Activated CD4-positive, alpha-beta T cell treated with anti-CD3 and anti-CD28 coated beads for 36 hours (primary cell): ENCODE results near the gene LIX1L. TPM values are rescaled to one million over a fixed set of nuclear protein-coding genes. Genes with fewer than 3 reads are reported as not detected.

Source experiments
- ATAC-seq: fragments of 200-7000 bp; cut with Tn5 transposase; one replicate; pipeline ENCODE4 v1.10.0; 2021; ENCODE audit warnings: mild to moderate bottlenecking, moderate library complexity
- CTCF ChIA-PET: fragments of 350-600 bp; sonication (Branson Sonifier 250); formaldehyde crosslinking; loops from one replicate; lab custom pipeline; 2021; ENCODE audit warnings: antibody characterized with exemption; lab: Charles Lee
- POLR2A ChIA-PET: fragments of 350-600 bp; sonication (Branson Sonifier 250); formaldehyde crosslinking; loops from one replicate; lab custom pipeline; 2021; ENCODE audit warnings: antibody characterized with exemption, inconsistent platforms; lab: Charles Lee
- DNase-seq: peaks from one replicate; pipeline ENCODE4 v3.0.0-alpha.2; 2020
- H3K27ac Mint-ChIP-seq: one replicate; pipeline ENCODE4 v1.8.0; 2021; ENCODE audit warnings: mixed read lengths
- H3K27me3 Mint-ChIP-seq: one replicate; pipeline ENCODE4 v1.8.0; 2021; ENCODE audit warnings: mixed read lengths
- H3K36me3 Mint-ChIP-seq: one replicate; pipeline ENCODE4 v1.8.0; 2021; ENCODE audit warnings: low read depth, mixed read lengths
- H3K4me1 Mint-ChIP-seq: one replicate; pipeline ENCODE4 v1.8.0; 2021; ENCODE audit warnings: mixed read lengths
- H3K4me3 Mint-ChIP-seq: one replicate; pipeline ENCODE4 v1.8.0; 2021; ENCODE audit warnings: mild to moderate bottlenecking, moderate library complexity, mixed read lengths
- H3K9me3 Mint-ChIP-seq: one replicate; pipeline ENCODE4 v1.8.0; 2021; ENCODE audit warnings: low read depth, mixed read lengths
- intact Hi-C, 2 experiments: fragments of 100-400 bp; cut with DNase I in 1 of 2; cut with micrococcal nuclease in 1 of 2; formaldehyde crosslinking; loops; one replicate each; pipeline versions ENCODE4 v1.14.2 to v1.15.1; 2022 to 2024; cut with DNase I, micrococcal nuclease
- total RNA-seq, 2 experiments: library from RNA; stranded (reverse); gene quantifications; one replicate each; pipeline ENCODE4 v1.2.3, GENCODE V29; 2021

Gene LIX1L
- total RNA-seq, 2 experiments from 2014 or later: 44.9 to 49.4 TPM

GRCh38 chr1:145978471-145978853, 20.6 kb upstream of the LIX1L start:
- CTCF ChIA-PET: interaction anchor here (1.0 to 9.2 kb wide), 15 partner anchors 13 to 135 kb away, joined by 3 to 161 read pairs (median 13); partner anchors contain the start of genes ANKRD34A, HJV, LIX1L and PIAS3
- intact Hi-C loops: loop anchor here in 1 of 2 experiments (2.0 kb wide), 2 partner anchors 14 to 52 kb away; partner anchors contain the start of genes ANKRD34A, POLR3GL and RBM8A
- ATAC-seq: no peak
- Mint-ChIP-seq H3K36me3 (no peaks in the 10 kb centered on the region), H3K27me3 (no peaks in the 10 kb centered on the region), H3K4me1 (peaks cover 6% of the 10 kb centered on the region), H3K27ac (no peak overlapping the region), H3K4me3 (no peak overlapping the region), H3K9me3 (no peaks in the 10 kb centered on the region)
- DNase-seq: no peak
- POLR2A ChIA-PET: interaction anchor here (1.6 to 7.6 kb wide), 6 partner anchors 15 to 73 kb away, joined by 4 to 127 read pairs (median 13); partner anchors contain the start of genes LIX1L and TXNIP

GRCh38 chr1:145977486-145978470, 20.0 kb upstream of the LIX1L start:
- Mint-ChIP-seq H3K27me3 (no peaks in the 10 kb centered on the region), H3K9me3 (no peaks in the 10 kb centered on the region), H3K36me3 (no peaks in the 10 kb centered on the region), H3K27ac (no peak overlapping the region), H3K4me3 (no peak overlapping the region), H3K4me1 (peaks cover 11% of the 10 kb centered on the region)
- intact Hi-C loops: loop anchor here (1.0 to 2.0 kb wide), 4 partner anchors 13 to 51 kb away; partner anchors contain the start of genes ANKRD34A (in 1 of the 2), POLR3GL (in 1 of the 2) and RBM8A (in 1 of the 2)
- ChIA-PET POLR2A (interaction anchor here (0.6 to 7.6 kb wide), 7 partner anchors 13 to 74 kb away, joined by 3 to 127 read pairs (median 12); partner anchors contain the start of genes ANKRD34A, LIX1L, POLR3GL and TXNIP), CTCF (interaction anchor here (0.6 to 9.2 kb wide), 21 partner anchors 9 to 278 kb away, joined by 3 to 161 read pairs (median 4); partner anchors contain the start of genes ANKRD34A, ANKRD35, LIX1L and POLR3GL)
- DNase-seq (peak; percentile 86), ATAC-seq (peak; percentile 35)

DNA sequence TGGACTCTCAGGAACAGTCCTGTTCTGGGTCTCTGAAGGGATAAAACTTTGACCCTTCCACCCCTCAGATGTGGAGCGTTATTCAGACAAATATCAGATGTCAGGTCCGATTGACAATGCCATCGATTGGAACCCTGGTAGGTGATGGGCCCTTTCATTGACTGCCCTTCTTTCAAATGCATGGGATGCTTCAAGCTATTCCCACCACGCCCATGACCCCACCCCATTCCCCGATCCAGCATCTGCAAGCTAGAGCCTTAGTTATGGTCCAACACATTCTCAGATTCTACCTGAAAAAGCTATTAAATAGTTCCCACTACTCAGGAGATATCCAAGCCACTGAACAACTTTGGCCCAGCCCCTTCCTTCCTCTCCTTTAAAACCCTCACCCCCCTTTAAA, 19.2 kb upstream of the LIX1L start:
- CTCF ChIA-PET: interaction anchor here (0.6 to 9.2 kb wide), 18 partner anchors 8 to 278 kb away, joined by 3 to 161 read pairs (median 6); partner anchors contain the start of genes ANKRD34A, ANKRD35, LIX1L and POLR3GL
- intact Hi-C loops: loop anchor here (1.0 kb wide), 2 partner anchors 30 to 31 kb away; no protein-coding TSS in a partner anchor
- ATAC-seq (no peak), DNase-seq (no peak)
- no peak overlapping the region for H3K4me3 Mint-ChIP-seq
- no peak overlapping the region for H3K27ac Mint-ChIP-seq
- no peaks in the 10 kb centered on the region for H3K9me3 Mint-ChIP-seq
- H3K27me3 Mint-ChIP-seq: no peaks in the 10 kb centered on the region
- POLR2A ChIA-PET: interaction anchor here (0.7 to 4.5 kb wide), 4 partner anchors 11 to 75 kb away, joined by 3 to 37 read pairs (median 4); partner anchors contain the start of genes ANKRD34A and POLR3GL
- no peaks in the 10 kb centered on the region for H3K36me3 Mint-ChIP-seq
- H3K4me1 Mint-ChIP-seq: peaks cover 12% of the 10 kb centered on the region

GRCh38 chr1:145975216-145975615, 17.4 kb upstream of the LIX1L start:
- peaks cover 14% of the 10 kb centered on the region for H3K4me1 Mint-ChIP-seq
- H3K4me3 Mint-ChIP-seq: no peak overlapping the region
- no peaks in the 10 kb centered on the region for H3K36me3 Mint-ChIP-seq
- peak overlapping the region; percentile 63 for H3K27ac Mint-ChIP-seq
- ATAC-seq (no peak), DNase-seq (no peak)
- H3K9me3 Mint-ChIP-seq: no peaks in the 10 kb centered on the region
- no peaks in the 10 kb centered on the region for H3K27me3 Mint-ChIP-seq
- POLR2A ChIA-PET: no interaction called here
- intact Hi-C loops: no loop called here
- CTCF ChIA-PET: interaction anchor here (1.1 kb wide), 1 partner anchor 38 kb away, joined by 3 read pairs; no protein-coding TSS in a partner anchor

DNA sequence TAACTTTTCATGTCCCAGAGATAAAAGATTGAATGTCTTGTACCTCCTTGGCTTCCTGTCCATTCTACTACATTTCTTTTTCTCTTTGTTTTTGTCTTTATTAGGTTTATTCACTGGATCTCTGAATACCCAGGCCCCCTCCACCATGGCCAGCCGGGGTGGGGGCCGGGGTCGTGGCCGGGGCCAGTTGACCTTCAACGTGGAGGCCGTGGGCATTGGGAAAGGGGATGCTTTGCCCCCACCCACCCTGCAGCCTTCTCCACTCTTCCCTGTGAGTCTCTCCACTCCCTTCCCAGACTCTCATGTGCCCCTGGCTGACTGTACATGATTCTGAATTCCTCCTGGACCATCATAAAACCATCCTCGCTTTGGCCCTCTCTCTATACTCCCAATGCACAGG, 16.9 kb upstream of the LIX1L start:
- intact Hi-C loops: loop anchor here in 1 of 2 experiments (1.0 kb wide), 1 partner anchor 81 kb away; no protein-coding TSS in a partner anchor
- Mint-ChIP-seq H3K27ac (peak overlapping the region; percentile 63), H3K4me1 (peaks cover 16% of the 10 kb centered on the region), H3K4me3 (no peak overlapping the region), H3K27me3 (no peaks in the 10 kb centered on the region), H3K9me3 (no peaks in the 10 kb centered on the region), H3K36me3 (no peaks in the 10 kb centered on the region)
- ATAC-seq (no peak), DNase-seq (no peak)
- POLR2A ChIA-PET: no interaction called here
- CTCF ChIA-PET: no interaction called here

DNA sequence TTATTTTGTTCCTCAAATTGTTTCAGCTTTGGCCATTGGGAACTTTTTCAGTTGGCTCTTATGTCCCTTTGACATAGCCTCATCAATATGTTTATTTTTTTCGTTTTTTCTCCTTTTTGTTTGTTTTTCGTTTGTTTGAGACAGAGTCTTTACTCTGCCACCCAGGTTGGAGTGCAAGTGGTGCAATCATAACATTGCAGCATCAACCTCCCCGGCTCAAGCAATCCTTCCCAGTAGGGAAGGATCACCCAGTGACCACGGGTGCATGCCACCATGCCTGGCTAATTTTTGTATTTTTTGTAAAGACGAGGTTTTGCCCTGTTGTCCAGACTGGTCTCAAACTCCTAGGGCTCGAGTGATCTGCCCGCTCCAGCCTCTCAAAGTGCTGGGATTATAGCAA, 14.8 kb upstream of the LIX1L start:
- no peak for ATAC-seq
- H3K27me3 Mint-ChIP-seq: no peaks in the 10 kb centered on the region
- H3K4me3 Mint-ChIP-seq: no peak overlapping the region

DNA sequence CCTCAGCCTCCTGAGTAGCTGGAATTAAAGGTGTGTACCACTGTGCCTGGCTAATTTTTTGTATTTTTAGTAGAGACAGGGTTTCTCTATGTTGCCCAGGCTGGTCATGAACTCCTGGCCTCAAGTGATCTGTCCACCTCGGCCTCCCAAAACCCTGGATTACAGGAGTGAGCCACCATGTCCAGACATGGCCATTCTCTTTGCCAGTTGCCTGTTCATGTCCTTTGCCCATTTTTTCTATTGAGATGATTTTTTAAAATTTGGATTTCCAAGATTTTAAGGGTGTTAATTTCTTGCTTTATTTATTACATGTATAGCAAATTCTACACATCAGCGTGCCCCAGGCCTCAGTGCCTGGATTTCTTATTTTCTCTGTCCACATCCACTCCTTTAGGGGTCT, 9.5 kb upstream of the LIX1L start:
- intact Hi-C loops: no loop called here
- POLR2A ChIA-PET: interaction anchor here (0.5 to 0.6 kb wide), 2 partner anchors 29 to 44 kb away, joined by 4 to 5 read pairs; partner anchors contain the start of gene TXNIP

More for the DNA sequence above, 14.8 kb upstream of the LIX1L start:
- Mint-ChIP-seq H3K4me1 (peaks cover 16% of the 10 kb centered on the region), H3K36me3 (peaks cover 4% of the 10 kb centered on the region), H3K9me3 (peaks cover 3% of the 10 kb centered on the region), H3K27ac (no peak overlapping the region)
- ChIA-PET POLR2A (interaction anchor here (1.4 kb wide), 1 partner anchor 9 kb away, joined by 5 read pairs; the partner anchor contains the start of genes ANKRD34A and POLR3GL), CTCF (interaction anchor here (1.3 to 1.9 kb wide), 2 partner anchors 36 to 40 kb away, joined by 4 to 5 read pairs; no protein-coding TSS in a partner anchor)
- DNase-seq: no peak
- intact Hi-C loops: no loop called here

DNA sequence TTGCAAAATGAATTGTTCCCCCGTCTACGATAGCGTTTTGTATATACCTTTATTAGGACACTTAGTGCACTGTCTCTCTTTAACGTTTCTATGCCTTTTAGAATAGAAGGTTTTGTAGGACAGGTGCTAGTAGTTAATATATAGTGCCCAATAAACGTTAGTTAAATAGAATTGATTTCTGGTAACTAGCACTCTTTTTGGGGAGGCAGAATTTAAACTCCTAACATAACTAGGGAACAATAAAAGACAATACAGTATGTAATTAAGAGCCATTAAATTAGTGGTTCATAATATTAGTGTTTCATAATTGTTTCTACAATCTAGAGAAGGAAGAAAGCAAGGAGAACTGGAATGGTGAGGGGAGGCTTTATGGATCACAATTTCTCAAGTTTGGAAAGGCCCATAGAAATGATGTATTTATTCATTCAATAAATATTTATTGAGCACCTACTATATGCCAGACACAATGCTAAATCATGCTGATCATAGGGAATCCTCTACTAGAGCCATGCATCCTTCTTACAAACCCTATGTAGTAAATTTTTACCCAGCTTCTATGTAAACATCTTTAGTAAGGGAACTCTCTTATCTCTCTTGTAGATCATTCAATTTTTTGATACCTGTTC, 7.4 kb upstream of the LIX1L start:
- Mint-ChIP-seq H3K27ac (peak overlapping the region; percentile 87), H3K4me3 (peak overlapping the region; percentile 85), H3K27me3 (no peaks in the 10 kb centered on the region), H3K9me3 (peaks cover 10% of the 10 kb centered on the region), H3K36me3 (peaks cover 18% of the 10 kb centered on the region), H3K4me1 (peaks cover 27% of the 10 kb centered on the region)
- ATAC-seq (no peak), DNase-seq (no peak)
- intact Hi-C loops: loop anchor here (2.0 kb wide), 2 partner anchors 14 to 78 kb away; no protein-coding TSS in a partner anchor
- POLR2A ChIA-PET: interaction anchor here (0.6 to 4.7 kb wide), 12 partner anchors 8 to 139 kb away, joined by 3 to 38 read pairs (median 5); partner anchors contain the start of genes PIAS3, RBM8A and TXNIP
- CTCF ChIA-PET: interaction anchor here (0.6 to 6.1 kb wide), 17 partner anchors 8 to 120 kb away, joined by 3 to 46 read pairs (median 5); partner anchors contain the start of genes NUDT17, PIAS3, RBM8A and TXNIP

More for the DNA sequence above, 9.5 kb upstream of the LIX1L start:
- Mint-ChIP-seq H3K27ac (no peak overlapping the region), H3K36me3 (peaks cover 11% of the 10 kb centered on the region), H3K4me3 (no peak overlapping the region), H3K4me1 (peaks cover 25% of the 10 kb centered on the region), H3K27me3 (no peaks in the 10 kb centered on the region), H3K9me3 (peaks cover 10% of the 10 kb centered on the region)
- no peak for ATAC-seq
- no peak for DNase-seq
- CTCF ChIA-PET: interaction anchor here (0.8 to 6.1 kb wide), 5 partner anchors 10 to 30 kb away, joined by 3 to 46 read pairs (median 5); no protein-coding TSS in a partner anchor

DNA sequence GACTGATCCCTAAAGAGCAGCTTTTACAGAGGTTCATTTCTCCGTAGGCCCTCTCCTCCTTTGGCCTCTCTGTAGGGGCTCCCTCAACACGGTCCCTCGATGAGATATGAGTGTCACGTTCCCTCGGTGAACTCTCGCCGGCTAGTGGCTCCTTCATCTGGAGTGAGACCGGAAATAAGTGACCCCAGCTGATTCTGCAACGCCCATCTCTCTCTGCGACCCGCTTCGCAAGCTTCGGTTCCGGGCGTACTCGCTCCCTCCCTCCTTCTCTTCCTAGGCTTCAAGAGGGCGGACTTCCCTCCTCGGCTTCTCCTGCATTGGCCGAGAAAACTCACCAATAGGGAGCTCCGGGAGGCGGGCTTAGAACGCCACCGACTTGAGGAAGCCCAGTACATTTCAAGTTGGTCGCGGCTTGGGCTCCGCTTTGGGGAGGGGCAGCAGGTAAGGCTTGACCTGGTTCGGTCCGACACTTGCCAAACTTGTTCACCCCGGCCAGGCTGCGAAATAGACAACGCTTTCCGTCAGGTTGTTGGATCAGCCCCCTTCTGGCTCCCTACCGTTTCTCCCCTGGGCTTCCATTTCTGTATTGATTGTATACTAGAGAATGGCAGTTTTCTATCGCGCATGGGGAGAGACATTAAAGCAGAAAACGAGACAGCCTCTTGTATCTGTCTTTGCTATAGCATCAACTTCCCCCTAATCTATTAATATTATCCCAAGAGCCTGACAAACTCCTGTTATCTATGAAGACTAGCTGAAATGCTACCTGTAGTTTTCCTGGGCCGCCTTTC, 6.7 kb upstream of the LIX1L start, which contains the start of the genes ANKRD34A and POLR3GL:
TSS of gene ANKRD34A (minus strand) at position 248 of the 791 bp plus-strand sequence. CDS start 2,816 bp downstream, outside the sequence.
TSS of gene POLR3GL (plus strand) at position 363 of the 791 bp plus-strand sequence. CDS start 10,176 bp downstream, outside the sequence.
- intact Hi-C loops: loop anchor here (1.0 to 5.0 kb wide), 11 partner anchors 8 to 105 kb away; partner anchors contain the start of genes PIAS3 (in 2 of the 2), RBM8A (in 2 of the 2), PEX11B (in 1 of the 2) and TXNIP (in 1 of the 2)
- H3K9me3 Mint-ChIP-seq: peaks cover 10% of the 10 kb centered on the region
- H3K4me1 Mint-ChIP-seq: peaks cover 30% of the 10 kb centered on the region
- H3K4me3 Mint-ChIP-seq: peak within 1 kb of the TSS; percentile 85
- DNase-seq: peak; percentile 95
- H3K27ac Mint-ChIP-seq: peak within 1 kb of the TSS; percentile 87
- ChIA-PET POLR2A (interaction anchor here (0.6 to 4.7 kb wide), 17 partner anchors 8 to 139 kb away, joined by 3 to 38 read pairs (median 5); partner anchors contain the start of genes NUDT17, PIAS3, RBM8A and TXNIP), CTCF (interaction anchor here (0.7 to 6.1 kb wide), 23 partner anchors 8 to 119 kb away, joined by 3 to 46 read pairs (median 5); partner anchors contain the start of genes NUDT17, PIAS3, RBM8A and TXNIP)
- H3K27me3 Mint-ChIP-seq: no peaks in the 10 kb centered on the region
- ATAC-seq: peak; percentile 88
- H3K36me3 Mint-ChIP-seq: peaks cover 20% of the 10 kb centered on the region
